ENCODE results near the gene ALKBH5.

DNA sequence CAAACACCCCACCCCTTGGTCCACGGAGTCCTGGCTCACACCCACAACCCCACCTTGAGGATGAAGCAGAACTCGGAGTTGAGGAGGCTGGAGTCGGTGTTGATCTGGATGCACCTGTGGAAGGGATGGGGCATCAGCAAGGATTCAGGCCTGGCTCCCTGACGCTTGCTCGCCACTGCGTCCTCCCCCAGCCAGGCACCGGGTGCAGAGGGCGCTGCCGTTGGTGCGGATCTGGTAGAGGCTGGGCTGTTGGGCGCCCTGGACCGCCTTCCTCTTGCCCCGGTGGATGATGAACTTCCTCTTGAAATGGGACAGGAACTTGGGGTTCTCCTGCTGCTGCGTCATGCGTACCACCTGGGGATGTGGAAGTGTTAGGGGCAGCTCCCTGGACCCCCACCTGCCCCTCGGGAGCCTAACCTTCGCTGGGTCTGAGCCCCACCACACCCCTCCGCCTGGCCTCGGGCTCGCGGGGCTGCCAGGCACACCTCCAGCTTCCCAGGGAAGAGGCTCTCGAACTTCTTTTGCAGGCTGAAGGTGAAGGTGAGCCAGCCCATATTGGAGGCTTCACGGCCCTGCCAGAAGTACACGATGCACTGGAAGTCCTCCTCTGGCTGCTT, 62.6 kb downstream of the ALKBH5 start:
- TF ChIP-seq, protein P1, sequence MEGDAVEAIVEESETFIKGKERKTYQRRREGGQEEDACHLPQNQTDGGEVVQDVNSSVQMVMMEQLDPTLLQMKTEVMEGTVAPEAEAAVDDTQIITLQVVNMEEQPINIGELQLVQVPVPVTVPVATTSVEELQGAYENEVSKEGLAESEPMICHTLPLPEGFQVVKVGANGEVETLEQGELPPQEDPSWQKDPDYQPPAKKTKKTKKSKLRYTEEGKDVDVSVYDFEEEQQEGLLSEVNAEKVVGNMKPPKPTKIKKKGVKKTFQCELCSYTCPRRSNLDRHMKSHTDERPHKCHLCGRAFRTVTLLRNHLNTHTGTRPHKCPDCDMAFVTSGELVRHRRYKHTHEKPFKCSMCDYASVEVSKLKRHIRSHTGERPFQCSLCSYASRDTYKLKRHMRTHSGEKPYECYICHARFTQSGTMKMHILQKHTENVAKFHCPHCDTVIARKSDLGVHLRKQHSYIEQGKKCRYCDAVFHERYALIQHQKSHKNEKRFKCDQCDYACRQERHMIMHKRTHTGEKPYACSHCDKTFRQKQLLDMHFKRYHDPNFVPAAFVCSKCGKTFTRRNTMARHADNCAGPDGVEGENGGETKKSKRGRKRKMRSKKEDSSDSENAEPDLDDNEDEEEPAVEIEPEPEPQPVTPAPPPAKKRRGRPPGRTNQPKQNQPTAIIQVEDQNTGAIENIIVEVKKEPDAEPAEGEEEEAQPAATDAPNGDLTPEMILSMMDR (IDR thresholded peaks at IDR 0.05): no peak
- no peak for TF ChIP-seq POLR2A (IDR thresholded peaks at IDR 0.05)
- no peak for TF ChIP-seq EP300 (IDR thresholded peaks at IDR 0.05)
